Transverse colon (tissue), 4 donors: ENCODE results near the gene STARD3. TPM values are rescaled to one million over a fixed set of nuclear protein-coding genes. Genes with fewer than 3 reads are reported as not detected.
A peak's percentile ranks its signal among the peaks of the same experiment; 100 is the strongest.

Source experiments
- DNase-seq: peaks from one replicate; pipeline ENCODE4 v3.0.0-alpha.2; 2019
- H3K27ac ChIP-seq, 4 donors: fragments of 200-600 bp; sonication (generic); 2 replicates each; pipeline ENCODE4 v1.5.1; 2016 to 2018; ENCODE audit warnings: inconsistent platforms in 4 of 4
- H3K27me3 ChIP-seq: fragments of 200-600 bp; sonication (generic); 2 replicates; pipeline ENCODE4 v1.5.1; 2017; ENCODE audit warnings: inconsistent platforms
- H3K36me3 ChIP-seq, 4 donors: fragments of 200-600 bp; sonication (generic); 2 replicates each; pipeline ENCODE4 v1.5.1; 2017 to 2019; ENCODE audit warnings: inconsistent platforms in 4 of 4
- H3K4me1 ChIP-seq, 4 donors: fragments of 200-600 bp; sonication (generic); 2 replicates each; pipeline ENCODE4 v1.5.1; 2017 to 2020; ENCODE audit warnings: inconsistent platforms in 4 of 4
- H3K4me3 ChIP-seq, 4 donors: fragments of 200-600 bp; sonication (generic); 1 replicate in 1 of 4; 2 replicates in 3 of 4; pipeline versions ENCODE4 v1.5.1 to v1.6.1; 2017 to 2019; ENCODE audit warnings: inconsistent platforms in 4 of 4
- H3K9me3 ChIP-seq, 2 donors: fragments of 200-600 bp; sonication (generic); 2 replicates each; pipeline ENCODE4 v1.5.1; 2017 to 2019; ENCODE audit warnings: inconsistent platforms in 2 of 2
- CTCF ChIP-seq, 5 experiments: fragments of 200-600 bp in 3 of 5; fragments of 450-650 bp in 2 of 5; sonication (generic) in 3 of 5; IDR thresholded peaks; 1 replicate in 2 of 5; 2 replicates in 3 of 5; pipeline ENCODE4 v1.5.1; 2016 to 2017; ENCODE audit warnings: antibody characterized with exemption in 5 of 5, inconsistent platforms in 3 of 5, mild to moderate bottlenecking in 2 of 5, moderate library complexity in 1 of 5
- EP300 ChIP-seq: sonication (generic); formaldehyde crosslinking; IDR thresholded peaks from one replicate; pipeline ENCODE4 v1.6.1; 2017; ENCODE audit warnings: antibody characterized with exemption, low read depth
- POLR2A ChIP-seq: fragments of 450-650 bp; IDR thresholded peaks from one replicate; pipeline ENCODE4 v1.6.1; 2016; ENCODE audit warnings: antibody characterized with exemption, mild to moderate bottlenecking, moderate library complexity
- POLR2AphosphoS5 ChIP-seq, 3 donors: sonication (generic); formaldehyde crosslinking; IDR thresholded peaks; one replicate each; pipeline ENCODE4 v1.6.1; 2016; ENCODE audit warnings: antibody characterized with exemption in 3 of 3
- WGBS, 2 donors: methylation state at CpG; one replicate each; pipeline ENCODE4 v1.1.5; 2018; ENCODE audit warnings: low coverage in 1 of 2; 5-methylcytosine and 5-hydroxymethylcytosine counted together
- in situ Hi-C, 4 donors: fragments of 200-750 bp; cut with MboI; loops; one replicate each; pipeline versions ENCODE4 v1.15.0 to v1.15.1; 2017; ENCODE audit warnings: low sequenced_read_pairs in 3 of 4, low pct_ligation_motif_present in 1 of 4, low pct_unique_long_range_greater_than_20kb in 1 of 4
- intact Hi-C: fragments of 100-400 bp; cut with DNase I; formaldehyde crosslinking; loops from one replicate; pipeline ENCODE4 v1.15.1; 2023; ENCODE audit warnings: low total_unique reads
- total RNA-seq, 4 donors: library from RNA; depleted of rRNA; stranded (reverse); fragments of >200 nt; gene quantifications; one replicate each; pipeline ENCODE4 v1.1.0, GENCODE V29; 2016

Gene STARD3
- total RNA-seq, 4 donors from 2014 or later = 63.5 to 193 (median 73.2) TPM

DNA sequence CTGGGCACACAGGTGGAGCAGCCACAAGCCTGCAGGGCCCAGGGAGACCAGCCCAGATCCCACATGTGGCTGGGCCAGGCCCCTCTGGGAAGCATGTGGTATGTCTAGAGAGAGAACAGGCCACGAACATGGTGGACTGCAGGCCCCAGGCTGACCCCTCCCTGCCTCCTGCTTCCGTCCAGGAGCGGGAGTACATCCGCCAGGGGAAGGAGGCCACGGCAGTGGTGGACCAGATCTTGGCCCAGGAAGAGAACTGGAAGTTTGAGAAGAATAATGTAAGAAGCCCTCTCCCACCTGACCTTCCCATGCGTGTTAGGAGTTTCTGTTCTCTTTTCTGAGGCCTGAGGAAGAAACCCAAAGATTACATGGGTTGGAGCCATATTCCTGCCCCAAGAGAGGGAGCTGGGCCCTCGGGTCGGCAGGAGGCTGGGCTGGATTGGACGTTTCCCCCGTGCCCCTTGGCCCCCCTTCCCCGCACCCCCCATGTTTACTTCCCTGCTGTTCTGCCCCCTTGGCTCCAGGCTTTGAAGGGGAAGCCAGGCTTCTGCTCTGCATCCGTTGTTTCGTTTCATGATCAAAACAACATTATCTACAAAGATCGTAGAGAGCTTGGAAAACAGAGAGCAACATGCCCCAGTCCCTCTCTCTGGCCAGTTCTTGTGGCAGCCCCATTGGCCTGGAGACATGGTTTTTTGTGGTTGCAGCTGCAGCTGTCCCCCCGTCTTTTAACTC lies 22.5 kb downstream of the STARD3 start:
- TF ChIP-seq EP300 (no peak), CTCF (IDR thresholded peaks at IDR 0.05) (no peak), POLR2A (no peak), POLR2AphosphoS5 (IDR thresholded peaks at IDR 0.05) (no peak)
- in situ Hi-C loops = no loop called here
- DNase-seq = no peak
- Histone ChIP-seq H3K4me3 (no peak overlapping the region), H3K4me1 (peaks cover 21 to 34% (median 27%) of the 10 kb centered on the region in 4 donors), H3K36me3 (peaks cover 0 to 18% (median 8%) of the 10 kb centered on the region in 4 donors), H3K9me3 (no peaks in the 10 kb centered on the region), H3K27me3 (no peaks in the 10 kb centered on the region), H3K27ac (peak overlapping the region; percentile 15 to 60 (median 37))
- 58 to 60% methylated on average over 4 to 13 of the region's 15 CpGs for WGBS, 2 donors
- intact Hi-C loops = loop anchor here (10.0 kb wide), 1 partner anchor 75 kb away; no protein-coding TSS in a partner anchor

DNA sequence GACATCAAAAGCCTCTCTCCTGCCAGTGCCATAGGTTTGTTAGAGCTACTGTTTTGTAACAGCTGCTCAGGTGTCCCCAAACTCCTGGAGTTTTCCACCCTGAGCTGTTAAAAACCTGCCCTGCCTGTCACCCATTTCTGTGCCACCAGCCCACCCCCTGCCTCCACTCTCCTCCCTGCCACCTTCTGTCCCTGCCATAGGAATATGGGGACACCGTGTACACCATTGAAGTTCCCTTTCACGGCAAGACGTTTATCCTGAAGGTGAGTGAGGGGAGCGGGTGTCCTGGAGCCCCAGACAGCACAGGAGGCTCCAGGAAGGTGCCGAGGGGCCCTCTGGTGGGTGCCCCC lies 23.0 kb downstream of the STARD3 start:
- intact Hi-C loops = no loop called here
- H3K27ac ChIP-seq = peak overlapping the region; percentile 15 to 60 (median 37)
- WGBS, 2 donors = 100% methylated on average over 2 of the region's 5 CpGs; no CpG with 5 or more reads in 1 of the 2 donors
- H3K36me3 ChIP-seq = peaks cover 0 to 18% (median 7%) of the 10 kb centered on the region in 4 donors
- no peaks in the 10 kb centered on the region for H3K27me3 ChIP-seq
- in situ Hi-C loops = no loop called here
- no peak for DNase-seq
- TF ChIP-seq POLR2A = no peak
- H3K9me3 ChIP-seq = no peaks in the 10 kb centered on the region
- peaks cover 22 to 39% (median 28%) of the 10 kb centered on the region in 4 donors for H3K4me1 ChIP-seq
- no peak overlapping the region for H3K4me3 ChIP-seq

DNA sequence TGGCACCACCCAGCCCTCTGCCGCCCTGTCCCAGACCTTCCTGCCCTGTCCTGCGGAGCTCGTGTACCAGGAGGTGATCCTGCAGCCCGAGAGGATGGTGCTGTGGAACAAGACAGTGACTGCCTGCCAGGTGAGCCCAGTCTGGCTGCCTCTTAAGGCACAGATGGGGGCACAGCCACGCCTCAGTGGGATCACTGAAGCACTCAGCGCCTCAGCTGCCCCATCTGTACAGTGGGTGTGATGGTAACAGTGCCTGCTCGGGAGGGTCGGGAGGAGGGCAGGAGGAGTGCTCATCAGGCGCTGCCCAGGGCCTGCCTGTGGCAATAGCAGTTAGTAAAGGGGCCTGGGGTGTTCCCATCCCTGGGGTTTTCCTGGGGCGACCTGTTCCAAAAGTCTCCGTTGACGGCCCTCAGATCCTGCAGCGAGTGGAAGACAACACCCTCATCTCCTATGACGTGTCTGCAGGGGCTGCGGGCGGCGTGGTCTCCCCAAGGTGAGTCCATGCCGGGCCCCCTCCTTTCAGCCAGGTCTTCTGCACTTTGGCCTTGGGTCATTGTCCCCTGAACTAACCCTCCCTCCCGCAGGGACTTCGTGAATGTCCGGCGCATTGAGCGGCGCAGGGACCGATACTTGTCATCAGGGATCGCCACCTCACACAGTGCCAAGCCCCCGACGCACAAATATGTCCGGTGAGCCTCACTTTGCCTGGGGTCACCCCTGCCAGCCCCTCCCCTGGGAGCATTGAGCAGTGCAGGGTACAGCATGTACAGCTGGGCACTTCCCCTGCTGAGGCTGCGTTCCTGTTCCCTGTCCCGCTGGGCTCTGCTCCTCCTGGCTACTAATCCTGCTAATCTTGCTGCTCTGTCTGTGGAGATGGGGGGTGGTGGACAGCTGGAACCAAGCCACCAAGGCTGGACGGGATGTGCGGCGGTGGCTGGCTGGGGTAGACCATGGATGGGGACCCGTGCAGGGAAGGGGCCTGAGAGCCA lies 23.7 kb downstream of the STARD3 start:
- peak overlapping the region; percentile 15 to 82 (median 54) for H3K27ac ChIP-seq

More for the DNA sequence above, 23.7 kb downstream of the STARD3 start:
- no peak overlapping the region for H3K4me3 ChIP-seq
- no peak for DNase-seq
- 91% methylated on average over 35 of the region's 35 CpGs; no CpG with 5 or more reads in 1 of the 2 donors for WGBS, 2 donors
- H3K27me3 ChIP-seq = peaks cover 1% of the 10 kb centered on the region
- TF ChIP-seq EP300 (no peak), POLR2AphosphoS5 (IDR thresholded peaks at IDR 0.05) (no peak), POLR2A (no peak), CTCF (IDR thresholded peaks at IDR 0.05) (no peak)
- intact Hi-C loops = no loop called here
- H3K36me3 ChIP-seq = peaks cover 0 to 18% (median 7%) of the 10 kb centered on the region in 4 donors
- H3K9me3 ChIP-seq = no peaks in the 10 kb centered on the region
- H3K4me1 ChIP-seq = peaks cover 22 to 39% (median 28%) of the 10 kb centered on the region in 4 donors
- in situ Hi-C loops = no loop called here
